ENCODE results near the gene PTPRN2. TPM values are rescaled to one million over a fixed set of nuclear protein-coding genes. Genes with fewer than 3 reads are reported as not detected.

Gene PTPRN2
- polyA plus RNA-seq, 4 donors: 1.6 to 11.7 (median 4.0) TPM

DNA sequence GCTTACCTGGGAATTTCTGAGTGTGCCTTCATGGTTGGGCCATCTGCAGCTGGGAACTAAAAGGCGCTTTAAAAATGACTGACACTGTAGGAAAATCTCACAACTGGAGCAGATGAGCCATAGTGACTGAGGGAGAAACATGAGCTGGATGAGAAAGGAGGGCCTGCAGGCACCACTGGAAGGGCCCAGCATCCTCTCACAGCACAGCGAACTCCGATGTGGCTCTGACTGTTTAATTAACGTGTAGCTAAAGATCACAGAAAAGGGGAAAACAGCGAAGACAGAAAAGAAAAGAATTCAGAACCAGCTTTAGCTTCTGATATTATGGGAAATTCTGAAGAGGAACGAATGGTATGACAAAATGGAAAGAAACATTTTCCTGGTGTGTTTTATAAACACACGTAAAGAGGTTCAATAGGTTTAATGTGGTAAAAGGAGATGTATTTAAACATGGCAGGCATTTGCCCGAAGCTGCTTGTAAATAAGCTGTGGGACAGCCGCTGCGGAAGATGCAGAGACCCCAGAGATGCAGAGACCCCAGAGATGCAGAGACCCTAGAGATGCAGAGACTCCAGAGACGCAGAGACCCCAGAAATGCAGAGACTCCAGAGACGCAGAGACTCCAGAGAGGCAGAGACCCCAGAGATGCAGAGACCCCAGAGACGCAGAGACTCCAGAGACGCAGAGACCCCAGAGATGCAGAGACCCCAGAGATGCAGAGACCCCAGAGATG lies 534.3 kb downstream of the PTPRN2 start:
- no peaks in the 10 kb centered on the region for H3K4me1 ChIP-seq (ENCODE audit: control insufficient read depth in 3 of 3, insufficient read depth in 2 of 3, low read depth in 1 of 3, low read length in 2 of 3)
- H3K4me3 ChIP-seq (ENCODE audit: low read depth in 1 of 3, low read length in 3 of 3): no peak overlapping the region
- peaks cover 1 to 12% of the 10 kb centered on the region in 2 donors for H3K9me3 ChIP-seq (ENCODE audit: control insufficient read depth in 2 of 2, insufficient read depth in 1 of 2, low read depth in 1 of 2, low read length in 1 of 2)
- no peaks in the 10 kb centered on the region for H3K27me3 ChIP-seq (ENCODE audit: control insufficient read depth in 3 of 3, insufficient read depth in 3 of 3, low read length in 3 of 3)
- no peak for FAIRE-seq
- no peak for DNase-seq
- H3K27ac ChIP-seq (ENCODE audit: low read depth in 1 of 3, low read length in 2 of 3): no peak overlapping the region
- 81 to 92% (median 92%) methylated on average over 14 of the region's 14 CpGs for WGBS, 3 donors
- H3K36me3 ChIP-seq (ENCODE audit: control insufficient read depth in 3 of 3, insufficient read depth in 2 of 3, low read depth in 1 of 3, low read length in 3 of 3): no peaks in the 10 kb centered on the region

- WGBS, 3 donors: 53 to 75% (median 62%) methylated on average over 24 of the region's 24 CpGs
- Histone ChIP-seq H3K36me3 (ENCODE audit: control insufficient read depth in 3 of 3, insufficient read depth in 2 of 3, low read depth in 1 of 3, low read length in 3 of 3) (no peaks in the 10 kb centered on the region), H3K27ac (ENCODE audit: low read depth in 1 of 3, low read length in 2 of 3) (no peak overlapping the region), H3K9me3 (ENCODE audit: control insufficient read depth in 2 of 2, insufficient read depth in 1 of 2, low read depth in 1 of 2, low read length in 1 of 2) (peaks cover 1 to 12% of the 10 kb centered on the region in 2 donors), H3K27me3 (ENCODE audit: control insufficient read depth in 3 of 3, insufficient read depth in 3 of 3, low read length in 3 of 3) (no peaks in the 10 kb centered on the region), H3K4me1 (ENCODE audit: control insufficient read depth in 3 of 3, insufficient read depth in 2 of 3, low read depth in 1 of 3, low read length in 2 of 3) (no peaks in the 10 kb centered on the region), H3K4me3 (ENCODE audit: low read depth in 1 of 3, low read length in 3 of 3) (no peak overlapping the region)
- FAIRE-seq (no peak), DNase-seq (no peak)
These were observed 535.1 kb downstream of the PTPRN2 start for GRCh38 chr7:158052381-158053060.

DNA sequence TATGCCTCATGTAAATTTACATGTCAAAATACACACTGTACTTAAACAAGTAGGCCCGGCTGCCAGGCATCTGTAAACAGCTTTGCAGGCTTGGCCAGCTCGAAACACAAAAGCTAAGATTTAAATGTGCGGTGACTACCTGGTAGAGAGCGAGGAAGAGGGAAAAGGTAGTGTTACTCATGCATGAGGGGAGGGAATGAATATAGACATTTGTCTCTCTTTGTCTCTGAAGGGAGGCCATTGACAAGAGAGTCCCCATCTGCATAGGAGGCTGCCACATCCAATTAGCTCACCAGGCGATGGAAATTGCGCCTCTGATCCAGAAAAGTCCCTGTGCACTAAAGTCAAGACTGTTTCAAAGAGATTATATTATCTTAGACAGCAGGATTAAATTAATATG lies 535.8 kb downstream of the PTPRN2 start:
- DNase-seq (no peak), FAIRE-seq (no peak)
- Histone ChIP-seq H3K27ac (ENCODE audit: low read depth in 1 of 3, low read length in 2 of 3) (no peak overlapping the region), H3K27me3 (ENCODE audit: control insufficient read depth in 3 of 3, insufficient read depth in 3 of 3, low read length in 3 of 3) (no peaks in the 10 kb centered on the region), H3K9me3 (ENCODE audit: control insufficient read depth in 2 of 2, insufficient read depth in 1 of 2, low read depth in 1 of 2, low read length in 1 of 2) (peaks cover 3 to 12% of the 10 kb centered on the region in 2 donors), H3K4me3 (ENCODE audit: low read depth in 1 of 3, low read length in 3 of 3) (no peak overlapping the region), H3K36me3 (ENCODE audit: control insufficient read depth in 3 of 3, insufficient read depth in 2 of 3, low read depth in 1 of 3, low read length in 3 of 3) (no peaks in the 10 kb centered on the region), H3K4me1 (ENCODE audit: control insufficient read depth in 3 of 3, insufficient read depth in 2 of 3, low read depth in 1 of 3, low read length in 2 of 3) (no peaks in the 10 kb centered on the region)
- 70 to 83% (median 73%) methylated on average over 6 of the region's 6 CpGs for WGBS, 3 donors

DNA sequence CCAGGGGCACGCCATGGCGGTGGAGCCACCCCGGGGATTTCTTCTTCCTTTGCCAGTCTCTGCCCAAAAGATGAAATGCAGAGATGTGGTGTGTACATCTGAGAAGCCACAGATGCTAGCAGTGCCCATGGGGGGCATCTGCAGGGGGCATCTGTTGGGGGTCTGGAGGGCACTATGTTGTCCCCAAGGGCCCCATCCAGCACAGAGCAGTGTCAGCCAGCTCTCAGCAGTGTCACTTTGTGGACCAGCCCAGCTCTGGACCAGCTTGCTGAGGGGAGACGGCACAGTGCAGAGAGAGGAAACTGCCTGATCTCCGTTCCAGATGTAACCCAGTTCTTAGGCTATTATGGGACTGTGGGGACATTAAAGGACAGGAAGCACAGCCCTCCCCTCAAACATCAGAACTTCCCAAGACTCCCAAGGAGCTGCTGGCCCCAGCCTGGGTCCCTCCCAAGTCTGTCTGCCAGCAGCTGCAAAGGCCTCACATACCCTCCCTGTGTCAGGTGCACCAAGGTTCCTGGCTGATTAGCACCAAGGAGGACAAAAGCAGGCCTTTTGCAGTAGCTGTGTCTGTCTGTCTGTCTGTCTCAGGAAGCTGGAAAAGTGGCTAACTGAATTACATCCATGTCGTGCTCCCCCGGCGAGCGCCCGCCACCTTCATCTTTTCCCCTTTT lies 536.5 kb downstream of the PTPRN2 start:
- Histone ChIP-seq H3K9me3 (ENCODE audit: control insufficient read depth in 2 of 2, insufficient read depth in 1 of 2, low read depth in 1 of 2, low read length in 1 of 2) (peaks cover 3 to 10% of the 10 kb centered on the region in 2 donors), H3K4me1 (ENCODE audit: control insufficient read depth in 3 of 3, insufficient read depth in 2 of 3, low read depth in 1 of 3, low read length in 2 of 3) (no peaks in the 10 kb centered on the region), H3K4me3 (ENCODE audit: low read depth in 1 of 3, low read length in 3 of 3) (no peak overlapping the region), H3K27ac (ENCODE audit: low read depth in 1 of 3, low read length in 2 of 3) (no peak overlapping the region), H3K36me3 (ENCODE audit: control insufficient read depth in 3 of 3, insufficient read depth in 2 of 3, low read depth in 1 of 3, low read length in 3 of 3) (no peaks in the 10 kb centered on the region), H3K27me3 (ENCODE audit: control insufficient read depth in 3 of 3, insufficient read depth in 3 of 3, low read length in 3 of 3) (no peaks in the 10 kb centered on the region)
- WGBS, 3 donors: 86 to 91% (median 91%) methylated on average over 10 of the region's 10 CpGs
- no peak for DNase-seq
- FAIRE-seq: no peak

- Histone ChIP-seq H3K4me1 (ENCODE audit: control insufficient read depth in 3 of 3, insufficient read depth in 2 of 3, low read depth in 1 of 3, low read length in 2 of 3) (no peaks in the 10 kb centered on the region), H3K36me3 (ENCODE audit: control insufficient read depth in 3 of 3, insufficient read depth in 2 of 3, low read depth in 1 of 3, low read length in 3 of 3) (no peaks in the 10 kb centered on the region), H3K4me3 (ENCODE audit: low read depth in 1 of 3, low read length in 3 of 3) (no peak overlapping the region), H3K9me3 (ENCODE audit: control insufficient read depth in 2 of 2, insufficient read depth in 1 of 2, low read depth in 1 of 2, low read length in 1 of 2) (peaks cover 3 to 7% of the 10 kb centered on the region in 2 donors), H3K27ac (ENCODE audit: low read depth in 1 of 3, low read length in 2 of 3) (no peak overlapping the region), H3K27me3 (ENCODE audit: control insufficient read depth in 3 of 3, insufficient read depth in 3 of 3, low read length in 3 of 3) (no peaks in the 10 kb centered on the region)
- DNase-seq (no peak), FAIRE-seq (no peak)
- 72 to 78% (median 72%) methylated on average over 10 of the region's 10 CpGs for WGBS, 3 donors
These were observed 537.1 kb downstream of the PTPRN2 start for GRCh38 chr7:158050441-158050977.

DNA sequence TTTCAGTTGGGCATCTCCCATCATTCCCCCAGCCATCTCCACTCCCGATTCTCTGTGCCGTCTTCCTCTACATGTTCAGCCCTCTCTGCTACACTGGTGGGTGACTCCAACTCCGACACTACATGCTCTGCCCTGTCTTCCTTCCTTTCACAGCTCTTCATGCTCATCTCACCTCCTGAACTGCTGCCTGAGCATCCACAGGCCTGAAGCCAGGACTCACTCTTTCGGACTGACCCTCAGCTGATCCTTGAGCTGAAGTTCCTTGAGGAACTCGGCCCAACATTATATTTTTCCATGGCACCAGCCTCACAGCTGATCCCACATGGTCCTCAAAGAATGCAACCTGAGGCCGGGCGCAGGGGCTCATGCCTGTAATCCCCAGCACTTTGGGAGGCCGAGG lies 538.4 kb downstream of the PTPRN2 start:
- Histone ChIP-seq H3K27ac (ENCODE audit: low read depth in 1 of 3, low read length in 2 of 3) (no peak overlapping the region), H3K36me3 (ENCODE audit: control insufficient read depth in 3 of 3, insufficient read depth in 2 of 3, low read depth in 1 of 3, low read length in 3 of 3) (no peaks in the 10 kb centered on the region), H3K4me3 (ENCODE audit: low read depth in 1 of 3, low read length in 3 of 3) (no peak overlapping the region), H3K4me1 (ENCODE audit: control insufficient read depth in 3 of 3, insufficient read depth in 2 of 3, low read depth in 1 of 3, low read length in 2 of 3) (no peaks in the 10 kb centered on the region), H3K27me3 (ENCODE audit: control insufficient read depth in 3 of 3, insufficient read depth in 3 of 3, low read length in 3 of 3) (no peaks in the 10 kb centered on the region), H3K9me3 (ENCODE audit: control insufficient read depth in 2 of 2, insufficient read depth in 1 of 2, low read depth in 1 of 2, low read length in 1 of 2) (peaks cover 2 to 3% of the 10 kb centered on the region in 2 donors)
- DNase-seq (no peak), FAIRE-seq (no peak)
- 87 to 92% (median 88%) methylated on average over 8 of the region's 8 CpGs for WGBS, 3 donors

- Histone ChIP-seq H3K36me3 (ENCODE audit: control insufficient read depth in 3 of 3, insufficient read depth in 2 of 3, low read depth in 1 of 3, low read length in 3 of 3) (no peaks in the 10 kb centered on the region), H3K4me3 (ENCODE audit: low read depth in 1 of 3, low read length in 3 of 3) (no peak overlapping the region), H3K9me3 (ENCODE audit: control insufficient read depth in 2 of 2, insufficient read depth in 1 of 2, low read depth in 1 of 2, low read length in 1 of 2) (peaks cover 0 to 3% of the 10 kb centered on the region in 2 donors), H3K27me3 (ENCODE audit: control insufficient read depth in 3 of 3, insufficient read depth in 3 of 3, low read length in 3 of 3) (no peaks in the 10 kb centered on the region), H3K4me1 (ENCODE audit: control insufficient read depth in 3 of 3, insufficient read depth in 2 of 3, low read depth in 1 of 3, low read length in 2 of 3) (no peaks in the 10 kb centered on the region), H3K27ac (ENCODE audit: low read depth in 1 of 3, low read length in 2 of 3) (no peak overlapping the region)
- DNase-seq (no peak), FAIRE-seq (no peak)
- WGBS, 3 donors: 54 to 88% (median 76%) methylated on average over 1 of the region's 1 CpG
These were observed 539.1 kb downstream of the PTPRN2 start for GRCh38 chr7:158048569-158048968.

GRCh38 chr7:158047391-158048059 lies 540.1 kb downstream of the PTPRN2 start:
- H3K4me1 ChIP-seq (ENCODE audit: control insufficient read depth in 3 of 3, insufficient read depth in 2 of 3, low read depth in 1 of 3, low read length in 2 of 3): no peaks in the 10 kb centered on the region
- no peak overlapping the region for H3K4me3 ChIP-seq (ENCODE audit: low read depth in 1 of 3, low read length in 3 of 3)
- H3K27ac ChIP-seq (ENCODE audit: low read depth in 1 of 3, low read length in 2 of 3): no peak overlapping the region
- WGBS, 3 donors: 84 to 88% (median 84%) methylated on average over 14 of the region's 14 CpGs
- H3K9me3 ChIP-seq (ENCODE audit: control insufficient read depth in 2 of 2, insufficient read depth in 1 of 2, low read depth in 1 of 2, low read length in 1 of 2): peaks cover 0 to 3% of the 10 kb centered on the region in 2 donors
- H3K36me3 ChIP-seq (ENCODE audit: control insufficient read depth in 3 of 3, insufficient read depth in 2 of 3, low read depth in 1 of 3, low read length in 3 of 3): no peaks in the 10 kb centered on the region
- no peak for DNase-seq
- no peaks in the 10 kb centered on the region for H3K27me3 ChIP-seq (ENCODE audit: control insufficient read depth in 3 of 3, insufficient read depth in 3 of 3, low read length in 3 of 3)
- no peak for FAIRE-seq
